Astrocyte of the spinal cord (primary cell): ENCODE data around the gene PFAS.

Source experiments
- DNase-seq: peaks from one replicate; pipeline ENCODE4 v3.0.0; 2011; ENCODE audit warnings: low read depth, low spot score
- H3K4me3 ChIP-seq: 2 replicates; pipeline ENCODE4 v1.5.1; 2011; ENCODE audit warnings: low read depth, mild to moderate bottlenecking, low read length, moderate library complexity
- CTCF ChIP-seq: IDR thresholded peaks from 2 replicates; pipeline ENCODE4 v1.5.1; 2012; ENCODE audit warnings: low read depth, mild to moderate bottlenecking, low read length, inconsistent platforms
- in situ Hi-C: cut with HindIII; loops from 2 replicates; pipeline ENCODE4 v1.10.0; 2017; ENCODE audit warnings: low sequenced_read_pairs

The PFAS gene

GRCh38 chr17:8310601-8311123 is 61.6 kb downstream of the PFAS start:
- no peak for TF ChIP-seq CTCF
- DNase-seq = no peak
- in situ Hi-C loops = no loop called here
- H3K4me3 ChIP-seq = no peak overlapping the region

GRCh38 chr17:8311131-8311790 is 62.2 kb downstream of the PFAS start:
- H3K4me3 ChIP-seq = no peak overlapping the region
- in situ Hi-C loops = no loop called here
- DNase-seq = no peak
- no peak for TF ChIP-seq CTCF

GRCh38 chr17:8312251-8312650 is 63.2 kb downstream of the PFAS start:
- H3K4me3 ChIP-seq = no peak overlapping the region

GRCh38 chr17:8312726-8313600 is 63.9 kb downstream of the PFAS start:
- H3K4me3 ChIP-seq = no peak overlapping the region
- TF ChIP-seq CTCF = no peak
- no peak for DNase-seq
- in situ Hi-C loops = no loop called here

More at GRCh38 chr17:8312251-8312650, 63.2 kb downstream of the PFAS start:
- in situ Hi-C loops = no loop called here
- no peak for TF ChIP-seq CTCF
- DNase-seq = no peak

- no peak overlapping the region for H3K4me3 ChIP-seq
- no peak for TF ChIP-seq CTCF
- DNase-seq = no peak
- in situ Hi-C loops = no loop called here
Measured at GRCh38 chr17:8314797-8315763, 66.0 kb downstream of the PFAS start.

- DNase-seq = no peak
- no peak overlapping the region for H3K4me3 ChIP-seq
- no peak for TF ChIP-seq CTCF
- in situ Hi-C loops = no loop called here
Measured at GRCh38 chr17:8315764-8316217, 66.7 kb downstream of the PFAS start.
